GM21526 (cell line): ENCODE measurements around the gene STIL.
"Not testable (repeated sequence)": the region's sequence is repeated elsewhere in the genome, so short reads cannot be mapped to it uniquely, and the experiment has no call there.

Experiments used
- ATAC-seq: cut with Tn5 transposase; IDR thresholded peaks from one replicate; pipeline ENCODE4 v1.9.1; 2021; ENCODE audit warnings: moderate library complexity; ENCODE audit not compliant: unreplicated experiment, low FRiP score

STIL gene

GRCh38 chr1:47313915-47314664, at the start of gene STIL:
TSS of gene STIL (minus strand) at chr1:47314147. CDS start at chr1:47310319, 3,828 bp downstream.
- ATAC-seq, result peak; percentile 96

- ATAC-seq, result no peak
These were observed 48.9 kb upstream of the STIL start for GRCh38 chr1:47362828-47363227.

GRCh38 chr1:47361380-47361779, 47.4 kb upstream of the STIL start:
- ATAC-seq, result no peak

- peak; percentile 68 for ATAC-seq
These were observed 37.4 kb upstream of the STIL start for GRCh38 chr1:47351305-47351704.

- no peak for ATAC-seq
These were observed 34.3 kb upstream of the STIL start for GRCh38 chr1:47348246-47348645.

GRCh38 chr1:47347735-47348134, 33.8 kb upstream of the STIL start:
- ATAC-seq, result no peak

GRCh38 chr1:47346979-47347378, 33.0 kb upstream of the STIL start:
- not testable (repeated sequence) for ATAC-seq

- no peak for ATAC-seq
These were observed 26.3 kb upstream of the STIL start for GRCh38 chr1:47340227-47340626.

GRCh38 chr1:47338249-47339077, 24.5 kb upstream of the STIL start:
- ATAC-seq, result no peak

- ATAC-seq, result no peak
These were observed 23.4 kb upstream of the STIL start for GRCh38 chr1:47337350-47337749.

GRCh38 chr1:47334765-47335435, 21.0 kb upstream of the STIL start:
- no peak for ATAC-seq

GRCh38 chr1:47333922-47334764, 20.2 kb upstream of the STIL start:
- peak; percentile 87 for ATAC-seq

GRCh38 chr1:47333578-47333921, 19.6 kb upstream of the STIL start, which contains the start of gene CMPK1:
TSS of gene CMPK1 (plus strand) at chr1:47333790. CDS start at chr1:47333946, 156 bp downstream.
- peak; percentile 69 for ATAC-seq

- no peak for ATAC-seq
These were observed 19.0 kb upstream of the STIL start for GRCh38 chr1:47332779-47333577.

- ATAC-seq, result no peak
These were observed 17.9 kb upstream of the STIL start for GRCh38 chr1:47331875-47332274.

- ATAC-seq, result no peak
These were observed 16.3 kb upstream of the STIL start for GRCh38 chr1:47330212-47330611.

- no peak for ATAC-seq
These were observed 15.0 kb upstream of the STIL start for GRCh38 chr1:47328992-47329391.

- no peak for ATAC-seq
These were observed 12.3 kb upstream of the STIL start for GRCh38 chr1:47326271-47326670.

- no peak for ATAC-seq
These were observed 11.6 kb upstream of the STIL start for GRCh38 chr1:47325528-47325927.
